CD4-positive, alpha-beta T cell (primary cell): ENCODE measurements around the gene WWOX. TPM values are rescaled to one million over a fixed set of nuclear protein-coding genes. Genes with fewer than 3 reads are reported as not detected.

Source experiments
- ATAC-seq: fragments of 200-7000 bp; cut with Tn5 transposase; one replicate; pipeline ENCODE4 v1.10.0; 2022; ENCODE audit warnings: mild to moderate bottlenecking; ENCODE audit not compliant: poor library complexity
- CTCF ChIA-PET: fragments of 350-600 bp; sonication (Branson Sonifier 250); formaldehyde crosslinking; loops from one replicate; lab custom pipeline; 2021; ENCODE audit warnings: antibody characterized with exemption, inconsistent platforms; lab: Charles Lee
- POLR2A ChIA-PET: fragments of 350-600 bp; sonication (Branson Sonifier 250); formaldehyde crosslinking; loops from one replicate; lab custom pipeline; 2021; ENCODE audit warnings: antibody characterized with exemption, inconsistent platforms; lab: Charles Lee
- DNase-seq, 14 experiments: peaks; one replicate each; pipeline ENCODE4 v3.0.0-alpha.2; 2013 to 2020; ENCODE audit warnings: mixed read lengths in 2 of 14
- H3K27ac ChIP-seq, 2 donors: one replicate each; pipeline versions ENCODE4 v1.5.1 to v1.7.0; 2013; ENCODE audit warnings: low read length in 2 of 2, low read depth in 1 of 2, mild to moderate bottlenecking in 1 of 2
- H3K27me3 ChIP-seq, 2 experiments: 1 replicate in 1 of 2; 2 replicates in 1 of 2; pipeline versions ENCODE4 v1.6.1 to v1.7.0; 2013; ENCODE audit warnings: low read length in 2 of 2, control low read depth in 1 of 2, mild to moderate bottlenecking in 1 of 2, moderate library complexity in 1 of 2; ENCODE audit not compliant: insufficient read depth in 2 of 2, control insufficient read depth in 1 of 2
- H3K36me3 ChIP-seq: one replicate; pipeline ENCODE4 v1.6.1; 2013; ENCODE audit warnings: low read length, control low read depth; ENCODE audit not compliant: insufficient read depth
- H3K4me1 ChIP-seq: one replicate; pipeline ENCODE4 v1.6.1; 2013; ENCODE audit warnings: low read length, control low read depth; ENCODE audit not compliant: insufficient read depth
- H3K4me3 ChIP-seq: one replicate; pipeline ENCODE4 v1.5.1; 2013; ENCODE audit warnings: mild to moderate bottlenecking, low read length, moderate library complexity
- H3K9me3 ChIP-seq, 2 experiments: 1 replicate in 1 of 2; 2 replicates in 1 of 2; pipeline versions ENCODE4 v1.6.1 to v1.7.0; 2013; ENCODE audit warnings: low read length in 2 of 2, mild to moderate bottlenecking in 2 of 2, control low read depth in 1 of 2, moderate library complexity in 1 of 2; ENCODE audit not compliant: control insufficient read depth in 1 of 2, insufficient read depth in 1 of 2
- H3K27ac Mint-ChIP-seq: one replicate; pipeline ENCODE4 v1.8.0; 2020; ENCODE audit warnings: mixed read lengths
- H3K27me3 Mint-ChIP-seq: one replicate; pipeline ENCODE4 v1.8.0; 2021; ENCODE audit warnings: mixed read lengths
- H3K36me3 Mint-ChIP-seq: one replicate; pipeline ENCODE4 v1.8.0; 2021; ENCODE audit warnings: low read depth, mixed read lengths
- H3K4me1 Mint-ChIP-seq: one replicate; pipeline ENCODE4 v1.8.0; 2021; ENCODE audit warnings: low read depth, mixed read lengths
- H3K4me3 Mint-ChIP-seq: one replicate; pipeline ENCODE4 v1.8.0; 2020; ENCODE audit warnings: mild to moderate bottlenecking, mixed read lengths
- H3K9me3 Mint-ChIP-seq: one replicate; pipeline ENCODE4 v1.8.0; 2020; ENCODE audit warnings: mixed read lengths
- intact Hi-C, 2 experiments: fragments of 100-400 bp; cut with DNase I in 1 of 2; cut with micrococcal nuclease in 1 of 2; formaldehyde crosslinking; loops; one replicate each; pipeline versions ENCODE4 v1.15.1 to v1.9.0; 2023 to 2025; cut with DNase I, micrococcal nuclease
- total RNA-seq, 174 experiments: library from RNA in 2 of 174; stranded (reverse) in 2 of 174; gene quantifications; one replicate each; pipeline ENCODE4 v1.2.3 and lab custom pipeline; 2021 to 2026
- TF ChIP-seq, protein P1 (sequence below): fragments of 200-600 bp; IDR thresholded peaks from one replicate; pipeline ENCODE4 v1.8.0; 2022; ENCODE audit warnings: antibody characterized with exemption, mild to moderate bottlenecking

Gene WWOX
- total RNA-seq, 2 experiments from 2014 or later, result 19.3 to 21.7 TPM

DNA sequence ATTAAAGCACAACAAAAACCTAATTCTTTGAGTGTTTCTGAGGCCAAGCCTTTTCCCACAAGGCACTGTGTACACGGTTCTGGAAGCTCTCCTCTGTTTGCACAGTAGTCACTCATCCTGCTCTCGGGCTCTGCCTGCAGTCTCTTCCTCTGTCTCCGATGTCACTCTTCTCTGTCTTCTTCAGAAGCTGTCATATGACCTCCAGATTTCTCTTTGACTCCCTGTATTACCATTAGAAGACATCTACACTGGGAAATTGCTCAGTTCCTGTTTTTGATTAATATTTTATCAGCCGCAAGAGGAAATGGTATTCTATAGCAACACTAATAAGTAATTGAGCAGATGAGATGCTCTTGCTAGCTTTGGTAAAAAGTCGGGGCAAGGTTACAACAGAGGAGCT lies 422.9 kb downstream of the WWOX start:
- no peak for ATAC-seq
- H3K4me3 ChIP-seq, result no peak overlapping the region
- TF ChIP-seq, protein P1, sequence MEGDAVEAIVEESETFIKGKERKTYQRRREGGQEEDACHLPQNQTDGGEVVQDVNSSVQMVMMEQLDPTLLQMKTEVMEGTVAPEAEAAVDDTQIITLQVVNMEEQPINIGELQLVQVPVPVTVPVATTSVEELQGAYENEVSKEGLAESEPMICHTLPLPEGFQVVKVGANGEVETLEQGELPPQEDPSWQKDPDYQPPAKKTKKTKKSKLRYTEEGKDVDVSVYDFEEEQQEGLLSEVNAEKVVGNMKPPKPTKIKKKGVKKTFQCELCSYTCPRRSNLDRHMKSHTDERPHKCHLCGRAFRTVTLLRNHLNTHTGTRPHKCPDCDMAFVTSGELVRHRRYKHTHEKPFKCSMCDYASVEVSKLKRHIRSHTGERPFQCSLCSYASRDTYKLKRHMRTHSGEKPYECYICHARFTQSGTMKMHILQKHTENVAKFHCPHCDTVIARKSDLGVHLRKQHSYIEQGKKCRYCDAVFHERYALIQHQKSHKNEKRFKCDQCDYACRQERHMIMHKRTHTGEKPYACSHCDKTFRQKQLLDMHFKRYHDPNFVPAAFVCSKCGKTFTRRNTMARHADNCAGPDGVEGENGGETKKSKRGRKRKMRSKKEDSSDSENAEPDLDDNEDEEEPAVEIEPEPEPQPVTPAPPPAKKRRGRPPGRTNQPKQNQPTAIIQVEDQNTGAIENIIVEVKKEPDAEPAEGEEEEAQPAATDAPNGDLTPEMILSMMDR, result no peak
- CTCF ChIA-PET, result no interaction called here
- no peak overlapping the region for H3K27ac ChIP-seq
- no peaks in the 10 kb centered on the region for H3K4me1 Mint-ChIP-seq
- no peaks in the 10 kb centered on the region for H3K36me3 ChIP-seq
- DNase-seq, result no peak
- no peaks in the 10 kb centered on the region for H3K27me3 ChIP-seq
- H3K9me3 ChIP-seq, result no peaks in the 10 kb centered on the region
- POLR2A ChIA-PET, result no interaction called here
- no peaks in the 10 kb centered on the region for H3K36me3 Mint-ChIP-seq
- no peaks in the 10 kb centered on the region for H3K9me3 Mint-ChIP-seq
- no peaks in the 10 kb centered on the region for H3K27me3 Mint-ChIP-seq
- no peak overlapping the region for H3K27ac Mint-ChIP-seq
- intact Hi-C loops, result no loop called here
- no peak overlapping the region for H3K4me3 Mint-ChIP-seq
- H3K4me1 ChIP-seq, result no peaks in the 10 kb centered on the region

DNA sequence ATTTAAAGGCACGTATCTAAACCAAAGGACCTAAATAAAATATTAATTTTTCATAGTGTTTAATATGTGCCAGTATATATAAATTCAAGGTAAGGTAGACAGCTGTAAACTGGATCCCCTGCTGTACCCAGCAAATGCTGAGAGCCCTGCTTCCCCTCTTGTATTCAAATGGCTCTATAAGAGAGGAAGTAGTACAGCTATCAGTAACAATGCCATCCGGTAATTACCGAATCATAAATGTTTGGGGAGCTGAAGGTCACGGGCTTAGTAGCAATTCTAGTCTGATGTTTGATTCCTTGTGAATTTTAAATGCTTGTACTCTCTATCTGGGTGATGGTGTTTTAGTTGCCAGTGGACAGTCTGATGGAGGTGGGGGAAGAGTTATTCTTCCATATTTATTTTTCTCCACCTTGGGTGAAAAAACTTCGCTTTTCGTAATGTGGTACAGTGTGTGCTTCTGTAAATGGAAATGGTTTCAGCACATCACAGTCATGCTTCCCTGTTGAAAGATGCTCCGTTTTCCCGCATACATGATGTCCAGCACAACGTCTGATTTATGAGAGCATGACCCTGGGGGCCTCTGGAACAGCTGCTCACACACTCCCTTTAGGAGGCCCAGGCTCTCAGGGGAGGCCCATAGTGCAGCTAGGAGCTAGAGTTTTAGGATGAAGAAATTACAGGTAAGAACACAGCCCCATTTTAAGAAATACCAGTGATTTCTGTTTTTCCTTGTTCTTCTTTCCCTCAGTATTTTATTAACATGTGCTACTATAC lies 423.9 kb downstream of the WWOX start:
- H3K4me3 ChIP-seq, result no peak overlapping the region
- ATAC-seq (no peak), DNase-seq (no peak)
- TF ChIP-seq, protein P1, result no peak
- Mint-ChIP-seq H3K4me3 (no peak overlapping the region), H3K27ac (no peak overlapping the region), H3K27me3 (no peaks in the 10 kb centered on the region), H3K9me3 (no peaks in the 10 kb centered on the region), H3K36me3 (no peaks in the 10 kb centered on the region), H3K4me1 (no peaks in the 10 kb centered on the region)
- ChIA-PET CTCF (no interaction called here), POLR2A (no interaction called here)
- intact Hi-C loops, result no loop called here
- H3K9me3 ChIP-seq, result no peaks in the 10 kb centered on the region
- no peaks in the 10 kb centered on the region for H3K36me3 ChIP-seq
- no peaks in the 10 kb centered on the region for H3K4me1 ChIP-seq
- H3K27me3 ChIP-seq, result no peaks in the 10 kb centered on the region
- no peak overlapping the region for H3K27ac ChIP-seq

DNA sequence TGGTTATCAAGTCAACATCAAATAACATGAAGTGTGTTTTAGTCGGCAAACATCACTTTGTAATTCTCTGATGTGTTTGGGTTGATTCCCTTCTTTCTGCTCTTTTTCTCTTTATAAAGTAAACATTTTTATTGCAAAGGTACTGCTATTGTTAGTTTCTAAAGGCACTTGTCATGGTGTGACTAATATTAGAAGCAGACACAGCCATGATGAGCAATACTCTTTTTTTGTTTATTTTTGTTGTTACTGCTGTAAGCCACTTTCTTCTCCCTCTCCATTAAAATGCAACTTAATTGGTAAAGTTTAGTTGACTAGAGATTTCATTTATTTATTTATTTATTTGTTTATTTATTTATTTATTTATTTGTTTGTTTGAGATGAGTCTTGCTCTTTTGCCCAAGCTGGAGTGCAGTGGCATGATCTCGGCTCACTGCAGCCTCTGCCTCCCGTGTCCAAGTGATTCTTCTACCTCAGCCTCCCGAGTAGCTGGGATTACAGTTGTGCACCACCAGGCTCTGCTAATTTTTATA lies 424.7 kb downstream of the WWOX start:
- Histone ChIP-seq H3K4me3 (no peak overlapping the region), H3K4me1 (no peaks in the 10 kb centered on the region), H3K27ac (no peak overlapping the region), H3K27me3 (no peaks in the 10 kb centered on the region), H3K9me3 (no peaks in the 10 kb centered on the region), H3K36me3 (no peaks in the 10 kb centered on the region)
- no peaks in the 10 kb centered on the region for H3K4me1 Mint-ChIP-seq
- intact Hi-C loops, result no loop called here
- H3K27me3 Mint-ChIP-seq, result no peaks in the 10 kb centered on the region
- no peaks in the 10 kb centered on the region for H3K36me3 Mint-ChIP-seq
- ATAC-seq, result no peak
- H3K27ac Mint-ChIP-seq, result no peak overlapping the region
- CTCF ChIA-PET, result no interaction called here
- TF ChIP-seq, protein P1, result no peak
- POLR2A ChIA-PET, result no interaction called here
- no peak overlapping the region for H3K4me3 Mint-ChIP-seq
- H3K9me3 Mint-ChIP-seq, result no peaks in the 10 kb centered on the region
- no peak for DNase-seq
